Endodermal cell (in vitro differentiated cells): Measurements from ENCODE around the gene DPYSL3. TPM values are rescaled to one million over a fixed set of nuclear protein-coding genes. Genes with fewer than 3 reads are reported as not detected.

Source experiments
- DNase-seq: peaks from one replicate; pipeline ENCODE4 v3.0.0-alpha.2; 2017
- H3K27ac ChIP-seq: 2 replicates; pipeline ENCODE4 v1.5.1; 2013; ENCODE audit warnings: mild to moderate bottlenecking, low read depth, low read length, moderate library complexity
- H3K27me3 ChIP-seq: 2 replicates; pipeline ENCODE4 v1.6.1; 2013; ENCODE audit warnings: mild to moderate bottlenecking, low read length, moderate library complexity; ENCODE audit not compliant: insufficient read depth, control insufficient read depth, poor library complexity, severe bottlenecking
- H3K36me3 ChIP-seq: 2 replicates; pipeline ENCODE4 v1.7.0; 2013; ENCODE audit warnings: mild to moderate bottlenecking, low read length, moderate library complexity; ENCODE audit not compliant: control insufficient read depth, insufficient read depth
- H3K4me1 ChIP-seq: one replicate; pipeline ENCODE4 v1.7.0; 2013; ENCODE audit warnings: low read length; ENCODE audit not compliant: control insufficient read depth, insufficient read depth
- H3K4me3 ChIP-seq: 2 replicates; pipeline ENCODE4 v1.5.1; 2013; ENCODE audit warnings: mild to moderate bottlenecking, low read length, moderate library complexity
- H3K9ac ChIP-seq: 2 replicates; pipeline ENCODE4 v1.6.1; 2013; ENCODE audit warnings: mild to moderate bottlenecking, low read length, moderate library complexity; ENCODE audit not compliant: poor library complexity, severe bottlenecking; ENCODE audit errors: extremely low read depth
- H3K9me3 ChIP-seq: 2 replicates; pipeline ENCODE4 v1.6.1; 2013; ENCODE audit warnings: mild to moderate bottlenecking, low read length, moderate library complexity; ENCODE audit not compliant: control insufficient read depth
- H3K27ac Mint-ChIP-seq: 2 replicates; pipeline ENCODE4 v1.8.0; 2020; ENCODE audit warnings: mixed read lengths
- H3K27me3 Mint-ChIP-seq: 2 replicates; pipeline ENCODE4 v1.8.0; 2021; ENCODE audit warnings: mild to moderate bottlenecking, mixed read lengths; ENCODE audit not compliant: insufficient read depth
- H3K36me3 Mint-ChIP-seq: 2 replicates; pipeline ENCODE4 v1.8.0; 2020; ENCODE audit warnings: low read depth, mixed read lengths
- H3K4me1 Mint-ChIP-seq: 2 replicates; pipeline ENCODE4 v1.8.0; 2020; ENCODE audit warnings: mixed read lengths
- H3K4me3 Mint-ChIP-seq: 2 replicates; pipeline ENCODE4 v1.8.0; 2020; ENCODE audit warnings: mild to moderate bottlenecking, moderate library complexity, mixed read lengths
- H3K9me3 Mint-ChIP-seq: 2 replicates; pipeline ENCODE4 v1.8.0; 2020; ENCODE audit warnings: mild to moderate bottlenecking, mixed read lengths
- CTCF ChIP-seq: fragments of 200-600 bp; sonication (generic); conservative IDR thresholded peaks from 2 replicates; pipeline ENCODE4 v1.5.0; 2021; ENCODE audit warnings: antibody characterized with exemption, mild to moderate bottlenecking
- WGBS, 2 experiments: methylation state at CpG; one replicate each; pipeline versions ENCODE4 v1.1.5 to v1.1.7; 2013; ENCODE audit warnings: missing lambda C conversion rate in 2 of 2, mixed read lengths in 1 of 2; ENCODE audit not compliant: insufficient coverage in 1 of 2, insufficient read length in 1 of 2; 5-methylcytosine and 5-hydroxymethylcytosine counted together
- total RNA-seq, 2 donors: library from RNA; stranded (reverse); fragmentation: NEBNext Ultra II Directional in 1 of 2; extraction: Animal tissue kit (Norgen Biotek cat#: 25700) in 1 of 2; gene quantifications; 2 replicates in 1 of 2; 3 replicates in 1 of 2; pipeline ENCODE4 v1.2.1, GENCODE V29; 2021

Gene DPYSL3
- total RNA-seq, 2 donors from 2014 or later = 76.3 to 98.6 TPM

GRCh38 chr5:147544556-147544955 lies 34.7 kb upstream of the DPYSL3 start:
- Mint-ChIP-seq H3K27ac (no peak overlapping the region), H3K36me3 (no peaks in the 10 kb centered on the region), H3K27me3 (peaks cover 1% of the 10 kb centered on the region), H3K4me1 (no peaks in the 10 kb centered on the region), H3K9me3 (no peaks in the 10 kb centered on the region), H3K4me3 (no peak overlapping the region)
- no peaks in the 10 kb centered on the region for H3K4me1 ChIP-seq
- H3K9me3 ChIP-seq = peaks cover 2% of the 10 kb centered on the region
- H3K27ac ChIP-seq = no peak overlapping the region
- H3K27me3 ChIP-seq = no peaks in the 10 kb centered on the region
- DNase-seq = no peak
- H3K36me3 ChIP-seq = no peaks in the 10 kb centered on the region
- WGBS, 2 experiments = 90 to 100% methylated on average over 1 to 5 of the region's 5 CpGs
- H3K9ac ChIP-seq = no peak overlapping the region
- no peak for TF ChIP-seq CTCF
- H3K4me3 ChIP-seq = no peak overlapping the region

- no peak for TF ChIP-seq CTCF
- DNase-seq = no peak
- peaks cover 1% of the 10 kb centered on the region for H3K27me3 Mint-ChIP-seq
- H3K4me3 ChIP-seq = no peak overlapping the region
- no peak overlapping the region for H3K4me3 Mint-ChIP-seq
- no peaks in the 10 kb centered on the region for H3K36me3 ChIP-seq
- no peak overlapping the region for H3K27ac ChIP-seq
- WGBS, 2 experiments = 64 to 95% methylated on average over 1 of the region's 1 CpG
- H3K9me3 ChIP-seq = no peaks in the 10 kb centered on the region
- no peaks in the 10 kb centered on the region for H3K27me3 ChIP-seq
- H3K4me1 ChIP-seq = no peaks in the 10 kb centered on the region
- H3K36me3 Mint-ChIP-seq = no peaks in the 10 kb centered on the region
- H3K4me1 Mint-ChIP-seq = no peaks in the 10 kb centered on the region
- H3K9ac ChIP-seq = no peak overlapping the region
- no peak overlapping the region for H3K27ac Mint-ChIP-seq
- no peaks in the 10 kb centered on the region for H3K9me3 Mint-ChIP-seq
Measured at GRCh38 chr5:147539053-147539452, 29.2 kb upstream of the DPYSL3 start.

GRCh38 chr5:147538236-147538635 lies 28.4 kb upstream of the DPYSL3 start:
- H3K27me3 Mint-ChIP-seq = peaks cover 1% of the 10 kb centered on the region
- WGBS, 2 experiments = 93 to 100% methylated on average over 1 of the region's 1 CpG
- no peaks in the 10 kb centered on the region for H3K27me3 ChIP-seq
- no peak for TF ChIP-seq CTCF
- no peaks in the 10 kb centered on the region for H3K36me3 Mint-ChIP-seq
- no peaks in the 10 kb centered on the region for H3K9me3 ChIP-seq
- DNase-seq = no peak
- H3K4me1 ChIP-seq = no peaks in the 10 kb centered on the region
- no peak overlapping the region for H3K9ac ChIP-seq
- H3K27ac ChIP-seq = no peak overlapping the region
- no peaks in the 10 kb centered on the region for H3K4me1 Mint-ChIP-seq
- H3K36me3 ChIP-seq = no peaks in the 10 kb centered on the region
- H3K4me3 Mint-ChIP-seq = no peak overlapping the region
- no peak overlapping the region for H3K4me3 ChIP-seq
- no peaks in the 10 kb centered on the region for H3K9me3 Mint-ChIP-seq
- H3K27ac Mint-ChIP-seq = no peak overlapping the region
